PC-9 (cell line): Measurements from ENCODE around the gene SDSL. TPM values are rescaled to one million over a fixed set of nuclear protein-coding genes. Genes with fewer than 3 reads are reported as not detected.

ENCODE experiments used
- BruUV-seq: library from RNA; stranded (reverse); fragments of 400-500 nt; replicated peaks from 2 replicates; lab custom pipeline; 2021; lab: Mats Ljungman, UMichigan
- CTCF ChIA-PET: fragments of 300-600 bp; sonication (Branson Sonifier 250); formaldehyde crosslinking; loops from one replicate; lab custom pipeline; 2022; ENCODE audit warnings: antibody characterized with exemption; lab: Charles Lee
- POLR2A ChIA-PET: fragments of 300-600 bp; sonication (Branson Sonifier 250); formaldehyde crosslinking; loops from one replicate; lab custom pipeline; 2022; ENCODE audit warnings: antibody characterized with exemption; ENCODE audit not compliant: unreplicated experiment; lab: Charles Lee
- DNase-seq, 2 experiments: peaks; one replicate each; pipeline versions ENCODE4 v3.0.0 to v3.0.0-alpha.2; 2015 to 2022; ENCODE audit warnings: mixed read lengths in 1 of 2
- H2AFZ ChIP-seq: fragments of 200-600 bp; sonication (generic); 2 replicates; pipeline ENCODE4 v1.8.1; 2017; ENCODE audit warnings: antibody characterized with exemption
- H3F3A ChIP-seq: fragments of 200-600 bp; sonication (generic); 2 replicates; pipeline ENCODE4 v1.8.1; 2017; ENCODE audit warnings: antibody characterized with exemption, mild to moderate bottlenecking, low read depth; ENCODE audit not compliant: insufficient read depth
- H3K27ac ChIP-seq: fragments of 200-600 bp; sonication (generic); 2 replicates; pipeline ENCODE4 v1.6.1; 2016; ENCODE audit warnings: mixed run types
- H3K27me3 ChIP-seq: fragments of 200-600 bp; sonication (generic); 2 replicates; pipeline ENCODE4 v1.6.1; 2016; ENCODE audit warnings: low read depth, mixed run types; ENCODE audit not compliant: insufficient read depth
- H3K36me3 ChIP-seq: fragments of 200-600 bp; sonication (generic); 2 replicates; pipeline ENCODE4 v1.6.1; 2016; ENCODE audit warnings: low read depth, mixed run types
- H3K4me1 ChIP-seq: fragments of 200-600 bp; sonication (generic); replicated peaks from 2 replicates; pipeline ENCODE4 v1.6.1; 2016; ENCODE audit warnings: mixed run types; ENCODE audit not compliant: insufficient read depth
- H3K4me2 ChIP-seq: fragments of 200-600 bp; sonication (generic); 2 replicates; pipeline ENCODE4 v1.6.1; 2017; ENCODE audit warnings: mixed run types
- H3K4me3 ChIP-seq: fragments of 200-600 bp; sonication (generic); 2 replicates; pipeline ENCODE4 v1.6.1; 2016; ENCODE audit warnings: mixed run types
- H3K79me2 ChIP-seq: fragments of 200-600 bp; sonication (generic); 2 replicates; pipeline ENCODE4 v1.6.1; 2017; ENCODE audit warnings: low read depth, mixed run types
- H3K9me2 ChIP-seq: fragments of 200-600 bp; sonication (generic); 2 replicates; pipeline ENCODE4 v1.8.1; 2017; ENCODE audit warnings: mild to moderate bottlenecking; ENCODE audit not compliant: insufficient read depth
- H3K9me3 ChIP-seq: fragments of 200-600 bp; sonication (generic); 2 replicates; pipeline ENCODE4 v1.8.1; 2016; ENCODE audit warnings: low read depth; ENCODE audit not compliant: insufficient read depth
- H4K20me1 ChIP-seq: fragments of 200-600 bp; sonication (generic); 2 replicates; pipeline ENCODE4 v1.8.1; 2017; ENCODE audit not compliant: insufficient read depth
- CTCF ChIP-seq: fragments of 200-600 bp; sonication (generic); conservative IDR thresholded peaks from 2 replicates; pipeline ENCODE4 v1.6.1; 2017; ENCODE audit warnings: mixed run types, antibody characterized with exemption, mild to moderate bottlenecking, moderate library complexity
- EZH2 ChIP-seq: fragments of 200-600 bp; sonication (generic); IDR thresholded peaks from 2 replicates; pipeline ENCODE4 v1.8.0; 2017; ENCODE audit warnings: antibody characterized with exemption, low read depth
- intact Hi-C: fragments of 100-400 bp; cut with micrococcal nuclease; formaldehyde crosslinking; loops from one replicate; pipeline ENCODE4 v1.10.0; 2022; ENCODE audit not compliant: unreplicated experiment
- total RNA-seq: library from RNA; stranded (reverse); gene quantifications from 2 replicates; pipeline ENCODE4 v1.2.3, GENCODE V29; 2021

Gene SDSL
- total RNA-seq, 1 experiment from 2014 or later = 14.2 TPM

GRCh38 chr12:113477842-113478215, 55.6 kb downstream of the SDSL start:
- Histone ChIP-seq H3K9me2 (no peaks in the 10 kb centered on the region), H3K4me3 (no peak overlapping the region), H3K4me1 (no peaks in the 10 kb centered on the region), H3K79me2 (no peaks in the 10 kb centered on the region), H3K4me2 (no peak overlapping the region), H2AFZ (no peak overlapping the region), H3K27ac (no peak overlapping the region), H3F3A (no peaks in the 10 kb centered on the region), H3K36me3 (no peaks in the 10 kb centered on the region), H3K9me3 (no peaks in the 10 kb centered on the region), H4K20me1 (peaks cover 3% of the 10 kb centered on the region; the same call in 1 of the 2 replicates), H3K27me3 (peaks cover 88% of the 10 kb centered on the region)
- DNase-seq = no peak
- intact Hi-C loops = no loop called here
- POLR2A ChIA-PET = no interaction called here
- CTCF ChIA-PET = no interaction called here
- BruUV-seq = no TSS peak
- TF ChIP-seq CTCF = no peak
- no peak for TF ChIP-seq EZH2

GRCh38 chr12:113478351-113479011, 56.3 kb downstream of the SDSL start:
- Histone ChIP-seq H3K9me2 (no peaks in the 10 kb centered on the region), H3F3A (no peaks in the 10 kb centered on the region), H4K20me1 (peaks cover 6% of the 10 kb centered on the region; the same call in 1 of the 2 replicates), H3K4me3 (no peak overlapping the region), H3K4me2 (no peak overlapping the region), H3K9me3 (no peaks in the 10 kb centered on the region), H3K79me2 (no peaks in the 10 kb centered on the region), H3K27me3 (peaks cover 88% of the 10 kb centered on the region), H3K4me1 (no peaks in the 10 kb centered on the region), H2AFZ (no peak overlapping the region), H3K27ac (no peak overlapping the region), H3K36me3 (no peaks in the 10 kb centered on the region)
- TF ChIP-seq EZH2 = no peak
- TF ChIP-seq CTCF = no peak
- BruUV-seq = no TSS peak
- POLR2A ChIA-PET = no interaction called here
- CTCF ChIA-PET = no interaction called here
- no peak for DNase-seq
- intact Hi-C loops = no loop called here

GRCh38 chr12:113479216-113479589, 57.0 kb downstream of the SDSL start:
- no peaks in the 10 kb centered on the region for H3K9me3 ChIP-seq
- TF ChIP-seq EZH2 = no peak
- peaks cover 8% of the 10 kb centered on the region; the same call in 1 of the 2 replicates for H4K20me1 ChIP-seq
- no peaks in the 10 kb centered on the region for H3K4me1 ChIP-seq
- no peak overlapping the region for H3K27ac ChIP-seq
- no peak for DNase-seq
- H3K4me2 ChIP-seq = no peak overlapping the region
- no TSS peak for BruUV-seq
- peaks cover 88% of the 10 kb centered on the region for H3K27me3 ChIP-seq
- no peaks in the 10 kb centered on the region for H3K9me2 ChIP-seq
- no peak overlapping the region for H3K4me3 ChIP-seq
- ChIA-PET POLR2A (no interaction called here), CTCF (no interaction called here)
- intact Hi-C loops = no loop called here
- no peaks in the 10 kb centered on the region for H3F3A ChIP-seq
- H3K79me2 ChIP-seq = no peaks in the 10 kb centered on the region
- no peak overlapping the region for H2AFZ ChIP-seq
- H3K36me3 ChIP-seq = no peaks in the 10 kb centered on the region
